Measurements from ENCODE around the gene ANO7.

DNA sequence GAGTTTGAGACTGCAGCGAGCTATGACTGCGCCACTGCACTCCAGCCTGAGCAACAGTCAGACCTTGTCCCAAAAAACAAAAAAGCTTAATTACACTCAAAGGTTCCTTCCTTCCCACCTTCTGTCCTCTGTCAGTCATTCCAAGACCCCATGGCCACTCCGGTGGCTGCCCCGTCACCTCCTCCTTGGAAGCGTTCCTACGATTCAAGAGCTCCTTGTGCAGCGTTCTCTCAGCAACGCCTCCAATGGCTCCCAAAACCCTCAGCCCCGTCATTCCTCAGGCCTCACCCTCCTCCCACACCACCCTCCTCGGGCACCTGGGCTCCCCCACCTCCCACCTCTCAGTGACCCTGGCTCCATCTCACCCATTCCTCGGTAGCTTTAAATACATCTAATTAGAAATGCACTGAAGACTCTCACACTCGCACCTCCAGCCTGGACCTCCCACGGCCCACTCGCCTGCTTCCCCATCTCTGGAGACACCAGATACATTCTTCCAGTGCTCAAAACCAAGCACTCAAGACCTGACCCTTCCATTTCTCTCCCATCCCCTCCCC lies 47.2 kb upstream of the ANO7 start:
- TF ChIP-seq, protein P1, sequence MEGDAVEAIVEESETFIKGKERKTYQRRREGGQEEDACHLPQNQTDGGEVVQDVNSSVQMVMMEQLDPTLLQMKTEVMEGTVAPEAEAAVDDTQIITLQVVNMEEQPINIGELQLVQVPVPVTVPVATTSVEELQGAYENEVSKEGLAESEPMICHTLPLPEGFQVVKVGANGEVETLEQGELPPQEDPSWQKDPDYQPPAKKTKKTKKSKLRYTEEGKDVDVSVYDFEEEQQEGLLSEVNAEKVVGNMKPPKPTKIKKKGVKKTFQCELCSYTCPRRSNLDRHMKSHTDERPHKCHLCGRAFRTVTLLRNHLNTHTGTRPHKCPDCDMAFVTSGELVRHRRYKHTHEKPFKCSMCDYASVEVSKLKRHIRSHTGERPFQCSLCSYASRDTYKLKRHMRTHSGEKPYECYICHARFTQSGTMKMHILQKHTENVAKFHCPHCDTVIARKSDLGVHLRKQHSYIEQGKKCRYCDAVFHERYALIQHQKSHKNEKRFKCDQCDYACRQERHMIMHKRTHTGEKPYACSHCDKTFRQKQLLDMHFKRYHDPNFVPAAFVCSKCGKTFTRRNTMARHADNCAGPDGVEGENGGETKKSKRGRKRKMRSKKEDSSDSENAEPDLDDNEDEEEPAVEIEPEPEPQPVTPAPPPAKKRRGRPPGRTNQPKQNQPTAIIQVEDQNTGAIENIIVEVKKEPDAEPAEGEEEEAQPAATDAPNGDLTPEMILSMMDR (conservative IDR thresholded peaks at IDR 0.05; ENCODE audit: low read length) = no peak
- TF ChIP-seq EZH2phosphoT487 (IDR thresholded peaks at IDR 0.05; ENCODE audit: borderline replicate concordance, low read depth, low read length) = no peak
